Chondrocyte (in vitro differentiated cells): ENCODE results near the gene WBP2NL. TPM values are rescaled to one million over a fixed set of nuclear protein-coding genes. Genes with fewer than 3 reads are reported as not detected.

ENCODE experiments used
- DNase-seq: peaks from one replicate; pipeline ENCODE4 v3.0.0; 2021; ENCODE audit warnings: mixed read lengths, low spot score
- H3K27ac Mint-ChIP-seq: one replicate; pipeline ENCODE4 v1.8.0; 2021; ENCODE audit warnings: mild to moderate bottlenecking, moderate library complexity, mixed read lengths; ENCODE audit not compliant: unreplicated experiment
- H3K27me3 Mint-ChIP-seq: 2 replicates; pipeline ENCODE4 v1.8.0; 2021; ENCODE audit warnings: low read depth, mixed read lengths
- H3K36me3 Mint-ChIP-seq: 2 replicates; pipeline ENCODE4 v1.8.0; 2021; ENCODE audit warnings: low read depth, mixed read lengths
- H3K4me1 Mint-ChIP-seq: 2 replicates; pipeline ENCODE4 v1.8.0; 2021; ENCODE audit warnings: low read depth, mild to moderate bottlenecking, mixed read lengths
- H3K4me3 Mint-ChIP-seq: one replicate; pipeline ENCODE4 v1.8.0; 2021; ENCODE audit warnings: mild to moderate bottlenecking, moderate library complexity, mixed read lengths; ENCODE audit not compliant: unreplicated experiment
- H3K9me3 Mint-ChIP-seq: 2 replicates; pipeline ENCODE4 v1.8.0; 2021; ENCODE audit warnings: low read depth, mixed read lengths
- CTCF ChIP-seq: fragments of 200-600 bp; sonication (generic); IDR thresholded peaks from 2 replicates; pipeline ENCODE4 v1.5.0; 2021; ENCODE audit warnings: antibody characterized with exemption, mild to moderate bottlenecking, moderate library complexity
- total RNA-seq: library from RNA; stranded (reverse); gene quantifications from 3 replicates; pipeline ENCODE4 v1.2.1, GENCODE V29; 2021

WBP2NL gene
- total RNA-seq, 1 donor from 2014 or later: not detected

GRCh38 chr22:42016111-42016510, 17.5 kb downstream of the WBP2NL start:
- Mint-ChIP-seq H3K4me1 (no peaks in the 10 kb centered on the region), H3K27ac (no peak overlapping the region), H3K27me3 (peaks cover 43% of the 10 kb centered on the region), H3K36me3 (no peaks in the 10 kb centered on the region), H3K9me3 (no peaks in the 10 kb centered on the region), H3K4me3 (no peak overlapping the region)
- DNase-seq: no peak
- TF ChIP-seq CTCF: no peak

GRCh38 chr22:42018224-42018623, 19.6 kb downstream of the WBP2NL start:
- H3K4me3 Mint-ChIP-seq: no peak overlapping the region
- no peaks in the 10 kb centered on the region for H3K36me3 Mint-ChIP-seq
- H3K4me1 Mint-ChIP-seq: no peaks in the 10 kb centered on the region
- H3K27ac Mint-ChIP-seq: no peak overlapping the region
- peaks cover 41% of the 10 kb centered on the region for H3K27me3 Mint-ChIP-seq
- DNase-seq: no peak
- TF ChIP-seq CTCF: no peak
- no peaks in the 10 kb centered on the region for H3K9me3 Mint-ChIP-seq

- no peak overlapping the region for H3K4me3 Mint-ChIP-seq
- peaks cover 22% of the 10 kb centered on the region for H3K27me3 Mint-ChIP-seq
- no peaks in the 10 kb centered on the region for H3K36me3 Mint-ChIP-seq
- H3K4me1 Mint-ChIP-seq: no peaks in the 10 kb centered on the region
- no peak for TF ChIP-seq CTCF
- no peak for DNase-seq
- H3K9me3 Mint-ChIP-seq: no peaks in the 10 kb centered on the region
- no peak overlapping the region for H3K27ac Mint-ChIP-seq
These were observed 23.0 kb downstream of the WBP2NL start for GRCh38 chr22:42021571-42021970.

DNA sequence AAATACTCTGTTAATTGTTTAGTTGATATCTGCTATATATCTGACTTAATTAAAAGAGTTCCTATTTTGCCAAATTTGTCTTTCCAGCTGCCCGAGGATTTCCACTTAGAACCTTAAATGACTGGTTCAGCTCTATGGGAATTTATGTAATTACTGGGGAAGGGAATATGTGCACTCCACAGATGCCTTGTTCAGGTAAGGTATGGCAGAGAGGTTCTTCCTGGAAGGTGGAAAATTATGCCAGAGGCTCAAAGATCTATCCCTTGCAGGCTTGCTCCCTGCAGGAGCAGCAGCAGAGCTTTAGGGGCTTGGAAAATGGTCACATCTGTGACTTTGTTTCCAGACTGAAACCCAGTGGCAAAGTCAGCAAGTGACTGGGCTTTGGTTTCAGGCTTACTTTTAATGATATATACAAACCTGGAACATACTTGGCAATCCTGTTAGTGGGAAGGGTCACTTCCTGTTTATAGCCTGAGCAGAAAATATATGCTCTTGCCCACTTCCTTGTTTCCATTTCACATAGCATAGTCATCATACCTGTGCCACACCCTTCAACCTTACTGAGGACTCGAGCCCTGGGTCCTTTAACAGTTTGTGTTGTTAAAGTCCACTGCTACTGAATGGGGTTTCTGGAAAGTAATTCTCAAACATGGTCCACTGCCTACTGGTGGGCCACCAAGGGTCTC, 23.7 kb downstream of the WBP2NL start:
- H3K4me3 Mint-ChIP-seq: no peak overlapping the region
- peaks cover 15% of the 10 kb centered on the region for H3K27me3 Mint-ChIP-seq
- H3K9me3 Mint-ChIP-seq: no peaks in the 10 kb centered on the region
- H3K4me1 Mint-ChIP-seq: no peaks in the 10 kb centered on the region
- DNase-seq: no peak
- H3K36me3 Mint-ChIP-seq: no peaks in the 10 kb centered on the region
- no peak for TF ChIP-seq CTCF
- no peak overlapping the region for H3K27ac Mint-ChIP-seq

DNA sequence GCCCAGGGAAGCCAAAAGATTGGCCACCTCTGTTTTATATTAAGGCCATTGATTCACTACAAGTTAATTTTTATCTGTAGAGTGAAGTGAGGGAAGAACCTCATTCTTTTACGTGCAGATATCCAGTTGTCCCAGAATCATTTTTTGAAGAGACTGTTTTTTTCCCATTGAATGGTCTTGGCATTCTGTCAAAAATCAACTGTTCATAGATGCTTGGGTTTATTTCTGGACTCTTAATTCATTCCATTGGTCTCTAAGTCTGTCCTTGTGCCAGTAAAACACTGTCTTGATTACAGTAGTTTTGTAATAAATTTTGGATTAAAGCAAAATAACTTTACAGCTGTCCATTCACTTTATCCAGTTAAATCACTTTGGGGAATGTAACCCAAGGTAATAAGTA, 26.8 kb downstream of the WBP2NL start:
- Mint-ChIP-seq H3K36me3 (no peaks in the 10 kb centered on the region), H3K4me3 (no peak overlapping the region), H3K4me1 (peaks cover 2% of the 10 kb centered on the region), H3K9me3 (no peaks in the 10 kb centered on the region), H3K27ac (no peak overlapping the region), H3K27me3 (peaks cover 5% of the 10 kb centered on the region)
- TF ChIP-seq CTCF: no peak
- no peak for DNase-seq
